ENCODE data around the gene RPS26. TPM values are rescaled to one million over a fixed set of nuclear protein-coding genes. Genes with fewer than 3 reads are reported as not detected.

RPS26 gene
- total and polyA plus RNA-seq, 2 of the 13 experiments (the other 11 are each of a cell fraction or from before 2014, with no cell fraction given), result 150 to 421 TPM

DNA sequence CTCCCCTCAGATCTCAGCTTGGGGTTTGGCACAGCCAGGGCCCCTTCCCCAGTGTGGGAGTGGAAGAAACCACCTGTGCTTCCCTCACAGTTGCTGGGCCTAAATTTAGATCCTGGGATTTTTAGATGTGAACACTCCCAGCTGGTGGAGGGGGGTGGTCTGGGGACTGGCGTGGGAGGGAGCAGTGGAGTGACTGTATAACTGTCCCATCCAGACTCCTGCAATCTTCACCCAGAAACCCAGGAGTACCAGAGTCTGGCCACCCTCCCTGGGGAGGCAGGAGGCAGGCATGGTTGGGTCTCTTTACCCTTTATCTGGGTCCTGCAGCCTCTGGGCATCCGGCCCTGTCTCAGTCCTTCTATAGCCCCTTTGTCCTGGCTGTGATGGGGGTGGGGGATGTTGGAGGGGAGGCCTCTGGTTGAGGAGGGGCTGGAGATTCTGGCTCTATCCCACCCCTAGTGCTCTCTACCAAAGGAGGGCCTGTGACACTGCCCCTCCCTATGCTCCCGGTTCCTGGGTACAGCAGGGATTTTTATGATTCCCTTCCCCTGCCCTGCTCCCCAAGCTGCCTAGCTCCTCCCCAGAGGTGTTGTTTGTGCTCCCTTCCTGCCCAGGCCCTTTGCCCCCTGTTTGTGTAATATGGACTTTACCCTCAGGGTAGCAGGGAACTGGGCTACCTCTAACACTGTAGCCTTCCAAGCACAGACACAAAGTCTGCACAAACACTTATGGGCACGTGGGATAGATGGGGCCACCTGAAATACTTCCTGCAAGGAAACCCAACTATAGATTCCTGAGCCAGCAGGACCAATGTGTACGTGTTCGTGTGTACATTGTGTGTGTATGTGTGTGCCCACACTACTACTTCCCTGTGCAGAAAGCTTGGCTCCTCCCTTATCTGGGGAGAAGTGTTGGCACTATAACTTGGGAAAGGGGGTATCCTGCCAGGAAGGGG is 40.0 kb downstream of the RPS26 start (continued):
- peak; percentile 94; the same call in 1 of the 2 replicates for TF ChIP-seq SNAPC2 (CRISPR knock-in tag; IDR thresholded peaks at IDR 0.05)
- peak; percentile 78 for TF ChIP-seq ZNF605 (CRISPR knock-in tag; IDR thresholded peaks at IDR 0.05)
- peak; percentile 95 for TF ChIP-seq THRA (CRISPR knock-in tag; IDR thresholded peaks at IDR 0.05; ENCODE audit: borderline replicate concordance)
- TF ChIP-seq ZNF616 (CRISPR knock-in tag; IDR thresholded peaks at IDR 0.05; ENCODE audit: low read depth), result peak; percentile 86
- peak; percentile 99 for TF ChIP-seq MED1 (CRISPR knock-in tag; IDR thresholded peaks at IDR 0.05)
- TF ChIP-seq, protein P1, sequence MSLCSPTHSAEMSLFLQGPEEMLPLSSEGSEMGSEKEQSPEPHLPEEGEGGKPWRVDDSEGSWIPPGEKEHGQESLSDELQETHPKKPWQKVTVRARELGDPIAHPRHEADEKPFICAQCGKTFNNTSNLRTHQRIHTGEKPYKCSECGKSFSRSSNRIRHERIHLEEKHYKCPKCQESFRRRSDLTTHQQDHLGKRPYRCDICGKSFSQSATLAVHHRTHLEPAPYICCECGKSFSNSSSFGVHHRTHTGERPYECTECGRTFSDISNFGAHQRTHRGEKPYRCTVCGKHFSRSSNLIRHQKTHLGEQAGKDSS (CRISPR knock-in tag; IDR thresholded peaks at IDR 0.05; ENCODE audit: borderline replicate concordance, low read depth), result peak; percentile 97
- TF ChIP-seq MIXL1 (CRISPR knock-in tag; IDR thresholded peaks at IDR 0.05), result peak; percentile 94
- TF ChIP-seq ARID4A (CRISPR knock-in tag; IDR thresholded peaks at IDR 0.05; ENCODE audit: borderline replicate concordance), result peak; percentile 92; the same call in 1 of the 2 replicates
- TF ChIP-seq KLF11 (CRISPR knock-in tag; IDR thresholded peaks at IDR 0.05), result peak; percentile 93
- TF ChIP-seq LBX2 (CRISPR knock-in tag; IDR thresholded peaks at IDR 0.05; ENCODE audit: borderline replicate concordance), result 0 out of 2 replicates have a peak, but pooled peaks have one; percentile 5
- TF ChIP-seq ZC3H13 (CRISPR knock-in tag; IDR thresholded peaks at IDR 0.05), result peak; percentile 89
- peak; percentile 91; the same call in 1 of the 2 replicates for TF ChIP-seq ZNF589 (CRISPR knock-in tag; conservative IDR thresholded peaks at IDR 0.05)
- no peak for TF ChIP-seq PCBP2 (optimal IDR thresholded peaks at IDR 0.05; ENCODE audit: low read depth, low read length, poor library complexity, severe bottlenecking)
- peak; percentile 64; the same call in 1 of the 2 replicates for TF ChIP-seq AFF4 (CRISPR knock-in tag; IDR thresholded peaks at IDR 0.05)
- TF ChIP-seq NR1H2 (CRISPR knock-in tag; IDR thresholded peaks at IDR 0.05; ENCODE audit: borderline replicate concordance, low read depth), result 0 out of 2 replicates have a peak, but pooled peaks have one; percentile 43
